ENCODE data around the gene CXCL9. TPM values are rescaled to one million over a fixed set of nuclear protein-coding genes. Genes with fewer than 3 reads are reported as not detected.
"Not testable (repeated sequence)": the region's sequence is repeated elsewhere in the genome, so short reads cannot be mapped to it uniquely, and the experiment has no call there.

CXCL9 gene
- total RNA-seq, 1 donor from 2014 or later: 0.35 TPM

DNA sequence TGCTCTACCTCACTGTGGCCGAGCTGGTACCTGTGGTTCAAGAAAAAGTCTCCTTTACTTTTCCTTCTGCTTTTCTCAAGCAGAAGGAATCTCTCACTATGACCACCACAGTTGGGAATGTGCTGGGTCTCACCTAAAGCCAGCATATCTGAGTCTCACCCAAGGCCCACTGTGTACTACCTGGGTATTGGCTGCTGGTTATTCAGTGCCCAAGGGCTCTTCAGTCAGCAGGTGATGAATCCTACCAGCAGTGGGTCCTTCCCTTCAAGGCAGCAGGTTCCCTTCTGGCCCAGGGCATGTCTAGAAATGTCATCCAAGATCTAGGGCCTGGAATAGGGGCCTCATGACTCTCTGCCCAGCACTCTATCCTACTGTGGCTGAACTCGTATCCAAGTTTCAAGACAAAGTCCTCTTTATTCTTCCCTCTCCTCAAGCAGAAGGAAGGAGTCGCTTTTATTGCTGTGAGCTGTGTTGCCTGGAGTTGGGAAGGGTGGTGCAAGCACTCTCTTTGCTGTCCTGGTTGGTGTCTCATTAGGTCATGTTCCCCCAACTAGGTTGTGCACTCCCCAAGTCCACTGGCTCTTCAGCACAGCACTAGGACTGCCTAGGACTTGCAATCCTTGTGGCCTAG, 9.9 kb upstream of the CXCL9 start:
- ATAC-seq: no peak
- intact Hi-C loops (cut with micrococcal nuclease): no loop called here

GRCh38 chr4:76016393-76016792, 9.1 kb upstream of the CXCL9 start:
- ATAC-seq (no peak), DNase-seq (no peak)
- intact Hi-C loops (cut with micrococcal nuclease): no loop called here

More for the DNA sequence above, 9.9 kb upstream of the CXCL9 start:
- no peak for DNase-seq

- DNase-seq (no peak), ATAC-seq (no peak)
- intact Hi-C loops (cut with micrococcal nuclease): no loop called here
Observed at GRCh38 chr4:76013540-76013939, 6.2 kb upstream of the CXCL9 start.

GRCh38 chr4:76012388-76012801, 5.1 kb upstream of the CXCL9 start:
- intact Hi-C loops (cut with micrococcal nuclease): no loop called here
- ATAC-seq: peak; percentile 29
- DNase-seq: no peak

GRCh38 chr4:76011700-76012387, 4.5 kb upstream of the CXCL9 start:
- ATAC-seq (peak; percentile 81), DNase-seq (no peak)
- intact Hi-C loops (cut with micrococcal nuclease): no loop called here

- no peak for ATAC-seq
- intact Hi-C loops (cut with micrococcal nuclease): no loop called here
- no peak for DNase-seq
Observed at GRCh38 chr4:76011018-76011670, 3.8 kb upstream of the CXCL9 start.

DNA sequence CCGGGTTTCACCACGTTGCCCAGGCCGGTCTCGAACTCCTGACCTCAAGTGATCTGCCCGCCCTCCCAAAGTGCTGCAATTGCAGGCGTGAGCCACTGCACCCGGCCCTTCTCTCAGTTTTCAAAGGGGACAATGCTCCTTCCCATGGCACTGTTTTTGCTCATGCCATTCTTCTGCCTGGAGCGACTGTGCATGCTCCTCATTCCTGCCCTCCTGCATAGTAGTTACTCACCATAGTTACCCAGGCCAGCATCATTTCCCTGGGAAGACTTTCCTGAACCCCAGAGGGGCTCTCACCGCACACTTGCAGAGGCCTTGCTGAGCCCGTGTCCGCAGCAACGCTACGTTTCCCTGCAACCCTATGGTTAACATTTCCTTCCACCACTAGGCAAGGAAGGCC, 3.3 kb upstream of the CXCL9 start:
- DNase-seq: no peak
- intact Hi-C loops (cut with micrococcal nuclease): no loop called here
- no peak for ATAC-seq

GRCh38 chr4:76009311-76009710, 2.0 kb upstream of the CXCL9 start:
- intact Hi-C loops (cut with micrococcal nuclease): no loop called here
- no peak for ATAC-seq

DNA sequence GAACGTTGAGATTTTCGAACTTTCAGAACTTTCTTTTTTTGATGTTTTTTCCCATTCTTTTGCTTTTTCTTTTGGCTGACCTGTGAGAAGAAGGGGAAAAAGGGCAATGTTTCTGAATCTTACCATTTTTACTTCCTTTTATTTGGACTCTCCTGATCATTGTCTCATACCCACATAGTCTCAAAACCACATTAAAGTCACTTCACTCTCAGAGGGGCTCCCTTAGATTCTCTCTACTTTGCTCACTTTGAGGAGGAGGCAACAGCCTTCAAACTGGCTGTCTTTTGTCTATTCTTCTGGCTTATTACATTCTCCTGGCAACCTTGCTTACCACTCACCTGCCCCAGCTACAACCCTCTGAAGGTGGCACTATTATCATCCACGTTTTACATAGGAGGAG, 3.7 kb downstream of the CXCL9 start:
- ATAC-seq (no peak), DNase-seq (no peak)
- intact Hi-C loops (cut with micrococcal nuclease): no loop called here

More at GRCh38 chr4:76009311-76009710, 2.0 kb upstream of the CXCL9 start:
- DNase-seq: no peak

DNA sequence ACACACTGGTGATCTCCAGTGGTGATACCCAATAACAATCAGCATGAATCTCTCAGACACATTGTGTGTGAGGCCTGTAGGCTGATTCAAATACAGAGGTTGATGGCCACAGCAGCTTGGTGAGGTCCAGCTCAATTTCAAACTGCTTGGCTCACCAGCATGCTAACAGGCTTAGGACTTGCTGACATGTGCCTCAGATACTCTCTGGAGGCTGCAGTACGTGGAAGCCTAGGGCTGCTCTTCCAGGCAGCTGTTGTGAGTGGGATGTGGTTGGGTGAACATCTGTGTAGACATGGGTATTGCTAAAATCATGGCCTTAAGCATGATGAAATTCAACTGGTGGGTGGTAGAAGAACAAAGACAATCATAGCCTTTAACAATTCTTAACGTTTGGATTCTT, 4.3 kb downstream of the CXCL9 start:
- ATAC-seq (peak; percentile 95), DNase-seq (no peak)
- intact Hi-C loops (cut with micrococcal nuclease): no loop called here

- no peak for DNase-seq
- intact Hi-C loops (cut with micrococcal nuclease): no loop called here
- ATAC-seq: peak; percentile 83
Observed at GRCh38 chr4:76002176-76002575, 5.1 kb downstream of the CXCL9 start.

GRCh38 chr4:76001700-76002099, 5.6 kb downstream of the CXCL9 start:
- intact Hi-C loops (cut with micrococcal nuclease): no loop called here
- no peak for ATAC-seq
- no peak for DNase-seq

DNA sequence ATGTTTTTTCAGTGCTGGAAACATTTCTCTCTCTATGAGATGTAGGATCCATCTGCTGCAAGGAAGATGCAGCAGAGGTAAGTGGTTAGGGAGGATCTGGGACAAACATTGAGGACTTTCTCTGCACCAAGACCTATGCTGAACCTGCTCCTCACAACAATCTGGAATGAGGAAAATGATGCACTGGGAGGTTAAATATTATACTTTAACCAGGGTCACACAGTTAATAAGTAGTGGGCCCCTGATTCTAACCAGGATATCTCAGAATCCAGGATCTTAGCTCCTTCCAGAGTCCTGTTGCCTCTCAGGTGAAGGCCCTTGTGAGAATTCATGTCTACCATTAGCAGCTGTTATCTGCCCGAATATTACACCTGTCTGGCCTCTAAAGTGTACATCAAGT, 7.0 kb downstream of the CXCL9 start:
- intact Hi-C loops (cut with micrococcal nuclease): no loop called here
- no peak for ATAC-seq
- DNase-seq: no peak

DNA sequence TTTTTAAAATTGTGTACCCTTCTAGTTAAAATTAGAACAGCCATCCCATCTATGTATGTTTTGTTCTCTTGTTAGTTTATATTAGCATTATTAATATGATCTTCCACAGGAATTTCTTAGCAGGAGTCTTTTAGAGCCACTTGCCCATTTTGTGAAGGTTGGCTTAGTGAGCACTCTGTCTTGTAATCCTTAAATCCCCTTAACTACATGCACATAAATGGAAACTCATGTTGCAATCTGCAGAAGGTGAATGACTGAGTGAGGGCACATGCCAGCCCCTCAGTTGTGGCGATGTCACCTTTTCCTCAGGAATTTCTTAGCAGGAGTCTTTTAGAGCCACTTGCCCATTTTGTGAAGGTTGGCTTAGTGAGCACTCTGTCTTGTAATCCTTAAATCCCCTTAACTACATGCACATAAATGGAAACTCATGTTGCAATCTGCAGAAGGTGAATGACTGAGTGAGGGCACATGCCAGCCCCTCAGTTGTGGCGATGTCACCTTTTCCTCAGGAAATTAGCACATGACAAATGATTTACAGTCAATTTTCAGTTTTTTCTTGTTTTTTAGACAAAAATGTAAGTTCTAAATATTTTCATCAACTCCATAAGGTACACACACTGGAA, 8.7 kb downstream of the CXCL9 start:
- not testable (repeated sequence) for DNase-seq, ATAC-seq
- intact Hi-C loops (cut with micrococcal nuclease): loop anchor here (5.0 kb wide), 1 partner anchor 89 kb away; no protein-coding TSS in a partner anchor

GRCh38 chr4:75997946-75998345, 9.4 kb downstream of the CXCL9 start:
- intact Hi-C loops (cut with micrococcal nuclease): loop anchor here (5.0 kb wide), 1 partner anchor 89 kb away; no protein-coding TSS in a partner anchor

DNA sequence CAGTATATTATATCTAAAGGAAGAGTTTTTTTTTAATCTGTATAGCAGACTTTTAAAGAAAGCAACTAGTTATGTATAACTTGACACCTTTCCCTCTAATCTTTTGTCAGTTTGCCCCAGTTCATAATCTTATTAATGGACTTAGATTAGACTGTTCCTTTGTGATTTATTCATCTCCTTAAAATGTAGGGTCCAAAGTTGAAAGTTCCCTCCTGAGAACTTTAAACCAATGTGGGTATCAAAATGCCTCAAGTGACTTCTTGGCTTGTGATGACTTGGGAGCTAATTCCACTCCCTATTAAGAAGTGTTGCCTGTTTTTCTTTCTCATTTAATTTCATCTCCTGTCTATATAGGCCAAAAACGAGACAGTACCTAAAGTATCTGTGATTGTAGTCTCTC, 10.2 kb downstream of the CXCL9 start:
- ATAC-seq (no peak), DNase-seq (no peak)
- intact Hi-C loops (cut with micrococcal nuclease): loop anchor here (5.0 kb wide), 1 partner anchor 90 kb away; no protein-coding TSS in a partner anchor

More at GRCh38 chr4:75997946-75998345, 9.4 kb downstream of the CXCL9 start:
- DNase-seq (no peak), ATAC-seq (no peak)

GRCh38 chr4:75995727-75996126, 11.6 kb downstream of the CXCL9 start:
- DNase-seq (no peak), ATAC-seq (peak; percentile 25)

DNA sequence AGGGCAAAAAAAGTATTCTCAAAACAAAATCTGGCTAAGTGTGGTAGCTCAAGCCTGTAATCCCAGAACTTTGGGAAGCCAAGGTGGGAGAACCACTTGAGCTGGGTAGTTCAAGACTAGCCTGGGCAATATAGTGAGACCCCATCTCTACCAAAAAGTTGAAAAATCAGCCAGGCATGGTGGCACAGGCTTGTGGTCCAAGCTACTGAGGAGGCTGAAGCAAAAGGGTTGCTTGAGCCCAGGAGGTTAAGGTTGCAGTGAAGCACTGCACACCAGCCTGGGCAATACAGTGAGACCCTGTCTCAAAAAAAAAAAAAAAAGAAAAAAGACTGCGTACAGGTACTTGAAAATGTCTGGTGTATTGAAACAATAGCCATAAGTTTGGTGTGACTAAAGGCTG, 14.8 kb downstream of the CXCL9 start:
- intact Hi-C loops (cut with micrococcal nuclease): no loop called here
- DNase-seq (no peak), ATAC-seq (no peak)

More at GRCh38 chr4:75995727-75996126, 11.6 kb downstream of the CXCL9 start:
- intact Hi-C loops (cut with micrococcal nuclease): loop anchor here (2.0 to 5.0 kb wide), 2 partner anchors 71 to 92 kb away; no protein-coding TSS in a partner anchor

DNA sequence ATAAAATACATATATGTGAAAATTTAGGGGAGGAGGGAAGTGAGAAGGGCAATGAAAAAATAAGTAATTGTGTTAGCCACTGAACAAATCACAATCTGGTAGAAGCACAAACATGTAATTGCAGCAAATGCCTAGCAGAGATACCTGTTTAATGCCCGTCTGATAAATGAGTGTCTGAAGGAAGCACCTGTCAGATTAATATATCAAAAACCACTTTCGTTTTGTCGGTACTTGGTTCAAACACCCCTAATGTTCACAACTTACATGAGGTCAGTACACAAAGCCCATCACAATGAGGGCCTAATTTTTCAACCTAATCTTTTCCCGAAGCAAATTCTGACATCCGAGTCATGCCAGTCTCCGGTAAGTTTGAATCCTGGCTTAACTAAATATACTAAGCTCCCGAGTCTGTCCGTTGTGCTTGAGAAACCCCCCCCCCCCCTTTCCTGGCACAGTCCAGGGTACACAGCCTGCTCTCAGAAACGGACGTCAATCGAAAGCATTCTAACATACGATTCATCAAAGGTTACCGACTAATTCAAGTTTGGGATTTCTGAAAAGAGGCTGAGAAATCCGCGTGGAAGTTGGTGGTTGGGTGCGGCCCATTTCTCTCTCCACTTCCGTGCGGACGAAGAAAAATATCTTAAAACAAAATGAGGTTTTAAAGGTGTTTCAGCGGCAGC, 17.3 kb downstream of the CXCL9 start:
- ATAC-seq (peak; percentile 14), DNase-seq (no peak)
- intact Hi-C loops (cut with micrococcal nuclease): no loop called here

Measured in left ventricle myocardium superior (tissue), 1 donor.